ENCODE measurements around the gene PPA1. TPM values are rescaled to one million over a fixed set of nuclear protein-coding genes. Genes with fewer than 3 reads are reported as not detected.

PPA1 gene
- total and polyA plus RNA-seq, 3 experiments from 2014 or later = 122 to 368 (median 358) TPM

- CTCF ChIA-PET = interaction anchor here (1.0 to 1.9 kb wide), 10 partner anchors 11 to 206 kb away, joined by 3 to 11 read pairs (median 4); partner anchors contain the start of gene TYSND1
- Histone ChIP-seq H3K27ac (ENCODE audit: low read depth, low read length) (no peak overlapping the region), H3K27me3 (ENCODE audit: insufficient read depth, low read length, poor library complexity, severe bottlenecking) (no peaks in the 10 kb centered on the region), H3K36me3 (ENCODE audit: insufficient read depth, low read length) (peaks cover 2% of the 10 kb centered on the region), H3K4me1 (ENCODE audit: insufficient read depth, low read length) (peaks cover 11% of the 10 kb centered on the region), H3K9me3 (ENCODE audit: low read length) (no peaks in the 10 kb centered on the region), H3K4me3 (ENCODE audit: low read length) (no peak overlapping the region)
- no peaks in the 10 kb centered on the region for H3K27me3 Mint-ChIP-seq
- H3K9me3 Mint-ChIP-seq = no peaks in the 10 kb centered on the region
- peak overlapping the region in 3 of 8 donors; percentile 17 to 75 (median 61) for H3K27ac Mint-ChIP-seq
- DNase-seq = peak in 1 of 5 donors; percentile 17
- H3K4me3 Mint-ChIP-seq = peak overlapping the region in 1 of 7 donors; percentile 27
- POLR2A ChIA-PET = interaction anchor here (1.1 kb wide), 1 partner anchor 53 kb away, joined by 3 read pairs; no protein-coding TSS in a partner anchor
- H3K36me3 Mint-ChIP-seq = peaks cover 0 to 33% (median 5%) of the 10 kb centered on the region in 3 donors
- peaks cover 29 to 36% (median 30%) of the 10 kb centered on the region in 3 donors for H3K4me1 Mint-ChIP-seq
Measured at GRCh38 chr10:70198696-70199466, 34.3 kb downstream of the PPA1 start.

- peak overlapping the region in 7 of 8 donors; percentile 37 to 84 (median 56) for H3K27ac Mint-ChIP-seq
- ChIA-PET POLR2A (interaction anchor here (2.0 kb wide), 1 partner anchor 51 kb away, joined by 7 read pairs; the partner anchor contains the start of gene TYSND1), CTCF (interaction anchor here (1.0 to 1.5 kb wide), 6 partner anchors 22 to 167 kb away, joined by 3 to 6 read pairs (median 4); partner anchors contain the start of gene TYSND1)
- H3K36me3 Mint-ChIP-seq = peaks cover 0 to 22% (median 2%) of the 10 kb centered on the region in 3 donors
- Histone ChIP-seq H3K36me3 (ENCODE audit: insufficient read depth, low read length) (no peaks in the 10 kb centered on the region), H3K4me3 (ENCODE audit: low read length) (no peak overlapping the region), H3K4me1 (ENCODE audit: insufficient read depth, low read length) (peaks cover 11% of the 10 kb centered on the region), H3K9me3 (ENCODE audit: low read length) (no peaks in the 10 kb centered on the region), H3K27ac (ENCODE audit: low read depth, low read length) (no peak overlapping the region), H3K27me3 (ENCODE audit: insufficient read depth, low read length, poor library complexity, severe bottlenecking) (no peaks in the 10 kb centered on the region)
- peaks cover 29 to 36% (median 30%) of the 10 kb centered on the region in 3 donors for H3K4me1 Mint-ChIP-seq
- peak overlapping the region in 6 of 7 donors; percentile 34 to 84 (median 59) for H3K4me3 Mint-ChIP-seq
- H3K27me3 Mint-ChIP-seq = no peaks in the 10 kb centered on the region
- DNase-seq = peak in 2 of 5 donors; percentile 13 to 15
- H3K9me3 Mint-ChIP-seq = no peaks in the 10 kb centered on the region
Measured at GRCh38 chr10:70197235-70197945, 35.8 kb downstream of the PPA1 start.

GRCh38 chr10:70193391-70193844 lies 39.8 kb downstream of the PPA1 start:
- Mint-ChIP-seq H3K4me3 (no peak overlapping the region), H3K4me1 (peaks cover 18 to 21% (median 19%) of the 10 kb centered on the region in 3 donors), H3K9me3 (no peaks in the 10 kb centered on the region), H3K36me3 (peaks cover 0 to 2% (median 0%) of the 10 kb centered on the region in 3 donors), H3K27me3 (no peaks in the 10 kb centered on the region), H3K27ac (peak overlapping the region in 1 of 8 donors; percentile 86)
- no peaks in the 10 kb centered on the region for H3K9me3 ChIP-seq (ENCODE audit: low read length)
- no peak overlapping the region for H3K27ac ChIP-seq (ENCODE audit: low read depth, low read length)
- H3K36me3 ChIP-seq (ENCODE audit: insufficient read depth, low read length) = no peaks in the 10 kb centered on the region
- no peak overlapping the region for H3K4me3 ChIP-seq (ENCODE audit: low read length)
- peaks cover 11% of the 10 kb centered on the region for H3K4me1 ChIP-seq (ENCODE audit: insufficient read depth, low read length)
- H3K27me3 ChIP-seq (ENCODE audit: insufficient read depth, low read length, poor library complexity, severe bottlenecking) = no peaks in the 10 kb centered on the region
- CTCF ChIA-PET = interaction anchor here (1.9 kb wide), 1 partner anchor 47 kb away, joined by 7 read pairs; the partner anchor contains the start of gene TYSND1
- DNase-seq = no peak
- POLR2A ChIA-PET = interaction anchor here (0.6 kb wide), 1 partner anchor 27 kb away, joined by 3 read pairs; no protein-coding TSS in a partner anchor

GRCh38 chr10:70192326-70192968 lies 40.8 kb downstream of the PPA1 start:
- H3K27ac Mint-ChIP-seq = no peak overlapping the region

GRCh38 chr10:70191972-70192305 lies 41.3 kb downstream of the PPA1 start:
- Histone ChIP-seq H3K4me3 (ENCODE audit: low read length) (no peak overlapping the region), H3K27ac (ENCODE audit: low read depth, low read length) (no peak overlapping the region), H3K9me3 (ENCODE audit: low read length) (no peaks in the 10 kb centered on the region), H3K4me1 (ENCODE audit: insufficient read depth, low read length) (peaks cover 2% of the 10 kb centered on the region), H3K27me3 (ENCODE audit: insufficient read depth, low read length, poor library complexity, severe bottlenecking) (no peaks in the 10 kb centered on the region), H3K36me3 (ENCODE audit: insufficient read depth, low read length) (no peaks in the 10 kb centered on the region)
- DNase-seq = no peak
- no peak overlapping the region for H3K4me3 Mint-ChIP-seq
- no peaks in the 10 kb centered on the region for H3K27me3 Mint-ChIP-seq
- H3K4me1 Mint-ChIP-seq = peaks cover 3 to 7% (median 5%) of the 10 kb centered on the region in 3 donors
- H3K27ac Mint-ChIP-seq = no peak overlapping the region
- H3K36me3 Mint-ChIP-seq = no peaks in the 10 kb centered on the region
- ChIA-PET POLR2A (no interaction called here), CTCF (no interaction called here)
- no peaks in the 10 kb centered on the region for H3K9me3 Mint-ChIP-seq

More at GRCh38 chr10:70192326-70192968, 40.8 kb downstream of the PPA1 start:
- peaks cover 8 to 12% (median 10%) of the 10 kb centered on the region in 3 donors for H3K4me1 Mint-ChIP-seq
- peaks cover 7% of the 10 kb centered on the region for H3K4me1 ChIP-seq (ENCODE audit: insufficient read depth, low read length)
- DNase-seq = no peak
- H3K4me3 ChIP-seq (ENCODE audit: low read length) = no peak overlapping the region
- no peaks in the 10 kb centered on the region for H3K36me3 Mint-ChIP-seq
- H3K27ac ChIP-seq (ENCODE audit: low read depth, low read length) = no peak overlapping the region
- POLR2A ChIA-PET = no interaction called here
- no peaks in the 10 kb centered on the region for H3K27me3 ChIP-seq (ENCODE audit: insufficient read depth, low read length, poor library complexity, severe bottlenecking)
- no peaks in the 10 kb centered on the region for H3K36me3 ChIP-seq (ENCODE audit: insufficient read depth, low read length)
- CTCF ChIA-PET = interaction anchor here (1.9 kb wide), 1 partner anchor 46 kb away, joined by 7 read pairs; the partner anchor contains the start of gene TYSND1
- no peak overlapping the region for H3K4me3 Mint-ChIP-seq
- no peaks in the 10 kb centered on the region for H3K9me3 ChIP-seq (ENCODE audit: low read length)
- no peaks in the 10 kb centered on the region for H3K9me3 Mint-ChIP-seq
- no peaks in the 10 kb centered on the region for H3K27me3 Mint-ChIP-seq

GRCh38 chr10:70191161-70191971 lies 41.9 kb downstream of the PPA1 start:
- ChIA-PET CTCF (interaction anchor here (1.4 kb wide), 1 partner anchor 45 kb away, joined by 7 read pairs; the partner anchor contains the start of gene TYSND1), POLR2A (no interaction called here)
- H3K27ac Mint-ChIP-seq = no peak overlapping the region
- H3K36me3 Mint-ChIP-seq = no peaks in the 10 kb centered on the region
- H3K9me3 ChIP-seq (ENCODE audit: low read length) = no peaks in the 10 kb centered on the region
- H3K27me3 ChIP-seq (ENCODE audit: insufficient read depth, low read length, poor library complexity, severe bottlenecking) = no peaks in the 10 kb centered on the region
- peaks cover 0 to 3% (median 3%) of the 10 kb centered on the region in 3 donors for H3K4me1 Mint-ChIP-seq
- no peak overlapping the region for H3K4me3 Mint-ChIP-seq
- no peak overlapping the region for H3K4me3 ChIP-seq (ENCODE audit: low read length)
- H3K4me1 ChIP-seq (ENCODE audit: insufficient read depth, low read length) = no peaks in the 10 kb centered on the region
- H3K36me3 ChIP-seq (ENCODE audit: insufficient read depth, low read length) = no peaks in the 10 kb centered on the region
- no peaks in the 10 kb centered on the region for H3K9me3 Mint-ChIP-seq
- no peaks in the 10 kb centered on the region for H3K27me3 Mint-ChIP-seq
- no peak for DNase-seq
- no peak overlapping the region for H3K27ac ChIP-seq (ENCODE audit: low read depth, low read length)

- H3K36me3 Mint-ChIP-seq = no peaks in the 10 kb centered on the region
- no peak overlapping the region for H3K27ac Mint-ChIP-seq
- H3K27me3 Mint-ChIP-seq = no peaks in the 10 kb centered on the region
- ChIA-PET CTCF (interaction anchor here (1.4 kb wide), 1 partner anchor 44 kb away, joined by 7 read pairs; the partner anchor contains the start of gene TYSND1), POLR2A (no interaction called here)
- no peak for DNase-seq
- Histone ChIP-seq H3K4me1 (ENCODE audit: insufficient read depth, low read length) (no peaks in the 10 kb centered on the region), H3K27ac (ENCODE audit: low read depth, low read length) (no peak overlapping the region), H3K9me3 (ENCODE audit: low read length) (no peaks in the 10 kb centered on the region), H3K4me3 (ENCODE audit: low read length) (no peak overlapping the region), H3K27me3 (ENCODE audit: insufficient read depth, low read length, poor library complexity, severe bottlenecking) (no peaks in the 10 kb centered on the region), H3K36me3 (ENCODE audit: insufficient read depth, low read length) (no peaks in the 10 kb centered on the region)
- no peaks in the 10 kb centered on the region for H3K9me3 Mint-ChIP-seq
- no peaks in the 10 kb centered on the region for H3K4me1 Mint-ChIP-seq
- no peak overlapping the region for H3K4me3 Mint-ChIP-seq
Measured at GRCh38 chr10:70190581-70190980, 42.6 kb downstream of the PPA1 start.
